ENCODE data around the gene RFX3.

- peak in 1 of 3 experiments; percentile 53 for TF ChIP-seq CTCF (IDR thresholded peaks at IDR 0.05)
- TF ChIP-seq POLR2A (IDR thresholded peaks at IDR 0.05): no peak
Measured at GRCh38 chr9:3467593-3468219, 58.1 kb downstream of the RFX3 start.
